Right lobe of liver (tissue), 6 donors: ENCODE measurements around the gene KRTAP24-1. TPM values are rescaled to one million over a fixed set of nuclear protein-coding genes. Genes with fewer than 3 reads are reported as not detected.

Experiments
- ATAC-seq, 4 donors: fragments of 200-7000 bp; cut with Tn5 transposase; one replicate each; pipeline ENCODE4 v1.9.1; 2020; ENCODE audit warnings: mild to moderate bottlenecking in 4 of 4, moderate library complexity in 4 of 4
- DNase-seq, 3 donors: peaks; one replicate each; pipeline ENCODE4 v3.0.0-alpha.2; 2020
- H3K27ac ChIP-seq, 3 donors: fragments of 200-600 bp; one replicate each; pipeline ENCODE4 v1.8.0; 2022
- H3K27me3 ChIP-seq, 2 donors: fragments of 200-600 bp; one replicate each; pipeline ENCODE4 v1.8.0; 2022
- H3K36me3 ChIP-seq, 4 donors: fragments of 200-600 bp; sonication (generic) in 1 of 4; one replicate each; pipeline versions ENCODE4 v1.5.1 to v1.8.0; 2017 to 2022; ENCODE audit warnings: control low read depth in 1 of 4
- H3K4me1 ChIP-seq, 4 donors: fragments of 200-600 bp; sonication (generic) in 1 of 4; one replicate each; pipeline versions ENCODE4 v1.5.1 to v1.8.0; 2017 to 2022; ENCODE audit warnings: control low read depth in 1 of 4
- H3K4me3 ChIP-seq, 3 donors: fragments of 200-600 bp; one replicate each; pipeline ENCODE4 v1.8.0; 2022
- H3K9me3 ChIP-seq, 4 donors: fragments of 200-600 bp; sonication (generic) in 1 of 4; one replicate each; pipeline versions ENCODE4 v1.5.1 to v1.8.0; 2017 to 2022; ENCODE audit warnings: control low read depth in 1 of 4
- POLR2A ChIP-seq: fragments of 450-650 bp; IDR thresholded peaks from one replicate; pipeline ENCODE4 v1.6.1; 2017; ENCODE audit warnings: antibody characterized with exemption, mild to moderate bottlenecking
- WGBS: methylation state at CpG from one replicate; pipeline ENCODE4 v1.1.6; 2018; ENCODE audit warnings: low coverage, low lambda C conversion rate; ENCODE audit not compliant: insufficient coverage; ENCODE audit errors: missing lambda C conversion rate; 5-methylcytosine and 5-hydroxymethylcytosine counted together
- intact Hi-C, 2 donors: fragments of 100-400 bp; cut with DNase I; formaldehyde crosslinking; loops; one replicate each; pipeline versions ENCODE4 v1.11.2 to v1.14.1; 2022
- total RNA-seq, 6 experiments: library from RNA; depleted of rRNA in 2 of 6; stranded (reverse); fragments of >200 nt in 2 of 6; fragmentation: NEBNext Ultra II Directional in 3 of 6; extraction: Animal tissue kit (Norgen Biotek cat#: 25700) in 3 of 6; gene quantifications; one replicate each; pipeline versions ENCODE4 v1.1.0 to v1.2.4, GENCODE V29; 2016 to 2023
- TF ChIP-seq, protein P1 (sequence below), 4 donors: fragments of 200-600 bp in 3 of 4; fragments of 450-650 bp in 1 of 4; IDR thresholded peaks; one replicate each; pipeline versions ENCODE4 v1.5.1 to v1.8.0; 2016 to 2022; ENCODE audit warnings: antibody characterized with exemption in 4 of 4, mild to moderate bottlenecking in 2 of 4
- donor health status: DM: no; HTN: yes; CAD: no.
- donor health status: DM: no; HTN: no; CAD: no.
- donor health status: DM: no; HTN: no; CAD: no.
- donor health status: DM: no; HTN: yes; CAD: no.
- donor health status: DM: no; HTN: yes; CAD: no.

Gene KRTAP24-1
- total RNA-seq, 6 experiments from 2014 or later, result not detected

DNA sequence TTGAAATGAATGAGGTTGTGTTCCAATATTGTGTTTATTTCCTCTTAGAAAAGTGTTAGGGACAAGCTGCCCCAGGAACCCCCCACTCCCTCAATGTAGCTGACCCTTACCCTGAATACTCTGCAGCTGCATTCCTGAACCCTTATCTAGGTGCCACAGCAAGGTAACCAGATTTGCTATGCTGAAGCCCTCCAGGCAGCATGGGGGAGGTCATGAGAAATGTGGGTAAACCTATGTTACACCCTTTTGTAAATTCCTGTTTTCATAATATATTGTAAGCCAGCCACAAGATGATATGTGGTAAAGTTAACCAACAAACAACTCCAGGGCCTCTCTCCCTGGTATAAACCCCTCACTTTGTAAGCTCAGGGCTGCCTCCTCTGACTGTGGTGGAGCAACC is 39.1 kb downstream of the KRTAP24-1 start:
- no peak for DNase-seq
- ATAC-seq, result no peak
- no peaks in the 10 kb centered on the region for H3K36me3 ChIP-seq
- H3K4me1 ChIP-seq, result no peaks in the 10 kb centered on the region
- intact Hi-C loops, result no loop called here
- no peak overlapping the region for H3K4me3 ChIP-seq
- no peaks in the 10 kb centered on the region for H3K27me3 ChIP-seq
- no peaks in the 10 kb centered on the region for H3K9me3 ChIP-seq
- no peak overlapping the region for H3K27ac ChIP-seq
- TF ChIP-seq, protein P1, sequence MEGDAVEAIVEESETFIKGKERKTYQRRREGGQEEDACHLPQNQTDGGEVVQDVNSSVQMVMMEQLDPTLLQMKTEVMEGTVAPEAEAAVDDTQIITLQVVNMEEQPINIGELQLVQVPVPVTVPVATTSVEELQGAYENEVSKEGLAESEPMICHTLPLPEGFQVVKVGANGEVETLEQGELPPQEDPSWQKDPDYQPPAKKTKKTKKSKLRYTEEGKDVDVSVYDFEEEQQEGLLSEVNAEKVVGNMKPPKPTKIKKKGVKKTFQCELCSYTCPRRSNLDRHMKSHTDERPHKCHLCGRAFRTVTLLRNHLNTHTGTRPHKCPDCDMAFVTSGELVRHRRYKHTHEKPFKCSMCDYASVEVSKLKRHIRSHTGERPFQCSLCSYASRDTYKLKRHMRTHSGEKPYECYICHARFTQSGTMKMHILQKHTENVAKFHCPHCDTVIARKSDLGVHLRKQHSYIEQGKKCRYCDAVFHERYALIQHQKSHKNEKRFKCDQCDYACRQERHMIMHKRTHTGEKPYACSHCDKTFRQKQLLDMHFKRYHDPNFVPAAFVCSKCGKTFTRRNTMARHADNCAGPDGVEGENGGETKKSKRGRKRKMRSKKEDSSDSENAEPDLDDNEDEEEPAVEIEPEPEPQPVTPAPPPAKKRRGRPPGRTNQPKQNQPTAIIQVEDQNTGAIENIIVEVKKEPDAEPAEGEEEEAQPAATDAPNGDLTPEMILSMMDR (IDR thresholded peaks at IDR 0.05), result no peak
- no peak for TF ChIP-seq POLR2A

DNA sequence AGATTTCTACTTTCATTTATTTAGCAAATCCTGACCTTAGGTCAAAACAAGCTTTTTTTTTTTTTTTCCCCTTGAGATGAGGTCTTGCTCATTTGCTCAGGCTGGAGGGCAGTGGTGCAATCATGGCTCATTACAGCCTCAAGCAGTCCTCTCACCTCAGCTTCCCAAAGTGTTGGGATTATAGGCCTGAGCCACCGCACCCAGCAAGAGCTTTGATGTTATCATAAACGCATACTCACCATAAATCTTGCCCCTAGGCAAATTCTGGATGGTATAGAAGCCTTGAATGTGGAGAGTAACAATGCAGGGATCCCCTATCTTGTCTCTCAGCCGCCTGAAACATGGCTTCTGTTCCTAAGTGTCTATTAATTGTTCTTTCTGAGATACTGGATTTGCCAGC is 42.1 kb downstream of the KRTAP24-1 start:
- intact Hi-C loops, result no loop called here
- Histone ChIP-seq H3K36me3 (no peaks in the 10 kb centered on the region), H3K27me3 (no peaks in the 10 kb centered on the region), H3K4me1 (no peaks in the 10 kb centered on the region), H3K9me3 (no peaks in the 10 kb centered on the region), H3K4me3 (no peak overlapping the region), H3K27ac (no peak overlapping the region)
- DNase-seq (no peak), ATAC-seq (no peak)
- 61% methylated on average over 3 of the region's 3 CpGs for WGBS
- TF ChIP-seq, protein P1 (IDR thresholded peaks at IDR 0.05), result no peak
- no peak for TF ChIP-seq POLR2A

DNA sequence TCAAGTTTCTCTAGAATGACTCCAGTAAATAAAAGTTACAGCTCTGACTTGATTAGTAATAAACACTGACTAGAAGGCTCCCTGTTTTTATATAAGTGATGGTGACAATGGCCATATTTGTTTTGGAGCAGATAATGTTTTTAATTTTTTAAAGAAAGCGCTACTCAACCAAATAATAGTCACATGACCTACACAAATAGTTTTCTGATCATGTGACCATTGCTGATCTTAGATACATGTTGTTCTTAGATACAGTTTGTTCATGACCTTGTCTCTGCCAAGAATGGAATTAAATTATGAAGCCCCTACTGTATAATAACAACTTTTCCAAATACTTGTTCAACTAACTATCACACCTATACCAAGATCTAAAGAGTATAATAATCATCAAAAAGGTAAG is 44.6 kb downstream of the KRTAP24-1 start:
- TF ChIP-seq, protein P1 (IDR thresholded peaks at IDR 0.05), result no peak
- TF ChIP-seq POLR2A, result no peak
- ATAC-seq (no peak), DNase-seq (no peak)
- Histone ChIP-seq H3K27ac (no peak overlapping the region), H3K4me3 (no peak overlapping the region), H3K36me3 (no peaks in the 10 kb centered on the region), H3K9me3 (no peaks in the 10 kb centered on the region), H3K27me3 (no peaks in the 10 kb centered on the region), H3K4me1 (no peaks in the 10 kb centered on the region)
- intact Hi-C loops, result no loop called here
- 92% methylated on average over 1 of the region's 1 CpG for WGBS

DNA sequence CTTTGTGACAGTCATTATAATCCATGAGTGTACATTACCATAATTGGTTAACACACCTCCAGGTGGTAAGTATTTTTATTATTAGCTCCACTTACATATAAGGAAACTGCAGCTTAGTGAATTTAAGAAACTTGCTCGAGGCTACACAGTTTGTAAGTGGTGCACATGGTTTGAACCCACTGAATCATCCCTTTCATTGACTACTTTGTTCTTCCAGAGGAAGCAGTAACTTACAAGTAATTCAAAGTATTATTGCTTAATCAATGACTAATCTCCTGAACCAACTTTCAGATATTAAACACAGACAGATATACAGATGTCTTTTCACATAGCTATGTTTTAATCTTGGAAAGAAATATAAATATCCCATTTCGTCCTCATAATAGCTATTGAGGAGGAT is 48.1 kb downstream of the KRTAP24-1 start:
- no peaks in the 10 kb centered on the region for H3K36me3 ChIP-seq
- 25% methylated on average over 2 of the region's 2 CpGs for WGBS
- H3K9me3 ChIP-seq, result no peaks in the 10 kb centered on the region
- H3K27me3 ChIP-seq, result no peaks in the 10 kb centered on the region
- TF ChIP-seq, protein P1 (IDR thresholded peaks at IDR 0.05), result no peak
- no peak for TF ChIP-seq POLR2A
- H3K4me3 ChIP-seq, result no peak overlapping the region
- intact Hi-C loops, result no loop called here
- DNase-seq (no peak), ATAC-seq (no peak)
- H3K27ac ChIP-seq, result no peak overlapping the region
- no peaks in the 10 kb centered on the region for H3K4me1 ChIP-seq

DNA sequence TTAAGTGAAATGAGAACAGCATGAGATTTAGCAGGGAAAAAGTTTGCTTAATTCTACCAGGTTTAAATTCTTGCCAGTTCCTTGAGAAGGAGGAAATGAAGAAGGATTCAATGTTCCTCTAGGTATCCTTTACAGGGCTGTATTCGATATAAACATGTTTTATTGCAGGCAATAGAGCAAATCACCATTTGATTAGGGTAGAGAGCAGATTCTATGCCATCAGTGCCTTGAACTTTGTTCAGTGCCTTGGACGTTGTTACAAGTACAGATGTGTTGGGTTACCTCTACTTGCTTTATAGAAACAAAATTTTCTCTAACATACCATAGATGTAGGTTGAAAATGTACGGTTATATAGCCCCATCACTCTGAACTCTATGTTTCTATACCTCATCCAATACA is 48.7 kb downstream of the KRTAP24-1 start:
- intact Hi-C loops, result no loop called here
- no peak for TF ChIP-seq POLR2A
- TF ChIP-seq, protein P1 (IDR thresholded peaks at IDR 0.05), result no peak

More for the DNA sequence above, 48.7 kb downstream of the KRTAP24-1 start:
- no peaks in the 10 kb centered on the region for H3K36me3 ChIP-seq
- no peaks in the 10 kb centered on the region for H3K27me3 ChIP-seq
- H3K4me3 ChIP-seq, result no peak overlapping the region
- no peaks in the 10 kb centered on the region for H3K9me3 ChIP-seq
- no peak overlapping the region for H3K27ac ChIP-seq
- no peaks in the 10 kb centered on the region for H3K4me1 ChIP-seq
- DNase-seq (no peak), ATAC-seq (no peak)
- 38% methylated on average over 3 of the region's 3 CpGs for WGBS
